ENCODE measurements around the gene GALR3. TPM values are rescaled to one million over a fixed set of nuclear protein-coding genes. Genes with fewer than 3 reads are reported as not detected.
A peak's percentile ranks its signal among the peaks of the same experiment; 100 is the strongest.

The GALR3 gene
- polyA plus RNA-seq, 1 donor, result 0.11 TPM

GRCh38 chr22:37803195-37803638, 20.0 kb upstream of the GALR3 start:
- DNase-seq (ENCODE audit: low read depth), result no peak

GRCh38 chr22:37803639-37804351, 19.4 kb upstream of the GALR3 start:
- DNase-seq (ENCODE audit: low read depth), result no peak

- DNase-seq (ENCODE audit: low read depth), result no peak
Measured at GRCh38 chr22:37804352-37804880, 18.8 kb upstream of the GALR3 start.

- no peak for DNase-seq (ENCODE audit: low read depth)
Measured at GRCh38 chr22:37804881-37805809, 18.0 kb upstream of the GALR3 start.

- DNase-seq (ENCODE audit: low read depth), result no peak
Measured at GRCh38 chr22:37805810-37806277, 17.3 kb upstream of the GALR3 start.

GRCh38 chr22:37806409-37807333, 16.5 kb upstream of the GALR3 start:
- no peak for DNase-seq (ENCODE audit: low read depth)

- DNase-seq (ENCODE audit: low read depth), result peak; percentile 82
Measured at GRCh38 chr22:37807410-37808293, 15.5 kb upstream of the GALR3 start, which contains the start of gene GCAT. GCAT (plus strand) TSS chr22:37807934; CDS start chr22:37807968, 34 bp downstream.

- DNase-seq (ENCODE audit: low read depth), result no peak
Measured at GRCh38 chr22:37808294-37808657, 14.9 kb upstream of the GALR3 start.

GRCh38 chr22:37809672-37810333, 13.4 kb upstream of the GALR3 start:
- no peak for DNase-seq (ENCODE audit: low read depth)

GRCh38 chr22:37811867-37812266, 11.3 kb upstream of the GALR3 start:
- no peak for DNase-seq (ENCODE audit: low read depth)

- no peak for DNase-seq (ENCODE audit: low read depth)
Measured at GRCh38 chr22:37812869-37813678, 10.1 kb upstream of the GALR3 start.

- no peak for DNase-seq (ENCODE audit: low read depth)
Measured at GRCh38 chr22:37815593-37815992, 7.6 kb upstream of the GALR3 start.

- DNase-seq (ENCODE audit: low read depth), result no peak
Measured at GRCh38 chr22:37816543-37817180, 6.5 kb upstream of the GALR3 start.

GRCh38 chr22:37817705-37818408, 5.3 kb upstream of the GALR3 start:
- DNase-seq (ENCODE audit: low read depth), result peak; percentile 39

GRCh38 chr22:37818409-37819104, 4.6 kb upstream of the GALR3 start:
- DNase-seq (ENCODE audit: low read depth), result no peak

GRCh38 chr22:37819105-37819433, 4.1 kb upstream of the GALR3 start:
- DNase-seq (ENCODE audit: low read depth), result no peak

- DNase-seq (ENCODE audit: low read depth), result no peak
Measured at GRCh38 chr22:37820350-37820749, 2.8 kb upstream of the GALR3 start.

All from forelimb muscle (tissue), 1 donor.